Stimulated activated CD8-positive, alpha-beta memory T cell treated with anti-CD3 and anti-CD28 coated beads, Interleukin-7, amount 100 ng/mL, for 4 hours (primary cell): ENCODE results near the gene SLC6A1.

ENCODE experiments used
- DNase-seq, 2 donors: peaks; one replicate each; pipeline ENCODE4 v3.0.0-alpha.2; 2020; ENCODE audit warnings: low read depth in 2 of 2

SLC6A1 gene

DNA sequence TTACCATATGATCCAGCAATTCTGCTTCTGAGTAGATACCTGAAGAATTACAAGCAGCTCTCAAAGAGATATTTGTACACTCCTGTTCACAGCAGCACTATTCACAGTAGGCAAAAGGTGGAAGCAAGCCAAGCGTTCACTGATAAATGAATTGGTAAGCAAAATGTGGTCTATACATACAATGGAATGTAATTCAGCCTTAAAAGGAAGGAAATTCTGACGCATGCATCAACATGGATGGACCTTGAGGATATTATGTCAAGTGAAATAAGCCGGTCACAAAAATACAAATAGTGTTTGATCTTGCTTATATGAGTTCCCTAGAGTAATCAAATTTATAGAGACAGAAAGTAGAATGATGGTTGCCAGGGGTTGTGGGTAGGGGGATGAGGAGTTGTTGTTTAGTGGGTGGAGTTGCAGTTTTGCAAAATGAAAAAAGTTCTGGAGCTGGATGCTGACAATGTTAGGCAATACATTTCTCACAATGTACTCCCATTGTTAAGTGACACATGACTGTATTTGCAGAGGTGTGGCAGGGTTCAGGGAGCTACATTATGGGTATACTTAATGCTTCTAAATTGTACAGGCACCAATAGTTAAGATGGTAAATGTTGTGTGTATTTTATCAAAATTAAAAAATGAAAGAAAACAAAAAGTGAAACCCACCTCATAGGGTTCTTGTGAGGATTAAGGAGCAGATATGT, 26.7 kb downstream of the SLC6A1 start:
- DNase-seq, result no peak

DNA sequence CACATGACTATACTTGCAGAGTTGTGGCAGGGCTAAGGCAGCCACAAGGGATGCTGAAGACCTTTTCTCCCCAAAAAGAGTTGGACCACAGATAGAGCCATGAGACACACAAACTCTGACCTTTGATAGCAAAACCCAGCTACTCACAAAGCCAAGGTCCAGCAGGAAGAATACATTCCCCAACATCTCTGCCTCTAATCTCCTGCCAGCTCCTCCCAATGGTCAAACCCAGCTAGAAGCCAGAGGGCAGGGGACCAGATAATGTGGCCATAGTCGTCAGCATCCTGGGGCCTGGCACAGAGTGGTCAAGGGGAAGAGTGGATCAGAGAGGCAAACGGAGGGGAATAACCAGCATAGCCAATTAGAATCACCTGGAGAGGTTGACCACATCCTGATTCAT, 28.2 kb downstream of the SLC6A1 start:
- DNase-seq, result no peak

DNA sequence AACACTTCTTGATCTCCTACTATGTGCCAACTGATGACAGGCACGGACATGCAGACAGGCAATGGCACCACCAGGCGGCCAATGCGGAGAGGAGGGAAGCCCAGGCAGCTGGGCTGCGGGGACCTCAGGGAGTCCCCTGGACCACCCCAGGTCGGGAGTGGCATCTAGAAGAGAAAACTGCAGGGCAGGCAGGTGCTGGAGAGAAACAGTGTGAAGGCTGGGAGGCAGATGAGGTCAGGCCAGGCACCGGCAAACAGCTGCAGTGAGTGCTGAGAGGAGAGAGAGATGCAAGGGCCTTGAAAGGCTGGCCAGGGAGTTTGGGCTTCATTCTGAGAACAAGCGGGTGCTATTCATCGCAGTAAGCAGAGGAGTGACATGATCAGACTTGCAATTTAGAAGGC, 29.1 kb downstream of the SLC6A1 start:
- no peak for DNase-seq

DNA sequence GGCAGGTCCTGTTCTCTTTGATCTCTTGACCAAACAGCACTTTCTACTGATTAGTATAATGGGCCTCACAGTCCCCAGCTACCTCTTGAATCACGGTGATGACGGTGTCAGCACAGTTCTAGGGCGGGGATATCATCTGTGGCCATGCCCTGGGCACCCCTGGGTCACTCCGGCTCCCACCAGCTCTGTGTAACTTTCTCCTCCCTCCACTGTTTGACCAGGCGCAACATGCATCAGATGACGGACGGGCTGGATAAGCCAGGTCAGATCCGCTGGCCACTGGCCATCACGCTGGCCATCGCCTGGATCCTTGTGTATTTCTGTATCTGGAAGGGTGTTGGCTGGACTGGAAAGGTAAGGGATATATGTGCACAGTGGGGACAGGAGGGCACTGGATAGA, 29.6 kb downstream of the SLC6A1 start:
- no peak for DNase-seq

DNA sequence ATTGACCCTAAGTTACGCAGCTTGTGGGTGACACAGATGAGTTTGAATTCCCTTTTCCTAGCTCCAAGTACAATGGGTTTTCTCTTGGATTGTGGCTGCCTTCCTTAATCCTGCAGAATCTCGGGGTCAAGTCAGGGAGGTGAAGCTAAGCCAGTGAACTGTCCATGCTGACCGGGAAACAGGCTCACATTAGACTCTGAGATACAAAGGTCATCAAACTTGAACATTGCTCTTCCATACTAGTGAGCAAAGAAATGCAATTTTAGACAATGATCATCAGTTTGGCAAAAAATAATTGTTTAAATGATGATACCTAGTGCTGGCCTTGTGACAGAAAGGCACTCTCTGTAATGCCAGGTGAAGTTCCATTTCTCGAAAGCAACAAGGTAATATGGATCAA, 31.6 kb downstream of the SLC6A1 start:
- no peak for DNase-seq

DNA sequence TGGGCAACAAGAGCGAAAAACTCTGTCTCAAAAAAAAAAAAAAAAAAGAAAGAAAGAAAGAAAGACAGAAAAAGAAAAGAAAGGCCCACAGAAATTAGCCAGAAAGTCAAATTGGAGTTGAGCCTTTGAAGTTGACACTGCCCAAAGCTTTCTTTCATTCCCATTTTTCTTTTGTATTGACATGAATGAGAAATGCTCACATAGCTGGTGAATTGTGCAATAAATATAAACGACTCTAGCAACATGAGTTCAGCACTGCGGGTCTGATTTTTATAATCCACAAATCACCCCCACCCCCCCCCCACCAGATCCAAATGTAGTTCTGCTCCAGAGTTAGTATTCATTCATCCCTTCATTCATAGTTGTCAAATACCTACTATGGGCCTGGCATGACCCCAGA, 37.4 kb downstream of the SLC6A1 start:
- DNase-seq, result no peak

DNA sequence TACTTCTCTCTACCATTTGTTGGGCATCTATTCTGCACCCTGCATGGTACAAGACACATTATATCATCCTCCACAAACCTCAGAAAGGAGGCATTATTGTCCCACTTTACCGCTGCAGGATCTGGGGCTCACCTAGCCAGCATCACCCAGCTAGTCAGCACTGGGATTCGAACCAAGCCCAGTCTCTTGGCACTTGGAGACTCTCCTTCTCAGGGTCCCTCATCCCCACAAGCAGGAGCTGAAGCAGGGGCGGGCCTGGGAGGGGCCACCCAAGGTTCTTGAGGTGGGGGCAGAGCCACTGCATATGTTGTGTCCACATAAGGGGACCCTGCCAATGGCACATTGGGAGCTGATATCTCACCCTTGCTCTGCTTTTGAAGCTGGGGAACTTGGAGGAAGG, 41.3 kb downstream of the SLC6A1 start:
- DNase-seq, result no peak

DNA sequence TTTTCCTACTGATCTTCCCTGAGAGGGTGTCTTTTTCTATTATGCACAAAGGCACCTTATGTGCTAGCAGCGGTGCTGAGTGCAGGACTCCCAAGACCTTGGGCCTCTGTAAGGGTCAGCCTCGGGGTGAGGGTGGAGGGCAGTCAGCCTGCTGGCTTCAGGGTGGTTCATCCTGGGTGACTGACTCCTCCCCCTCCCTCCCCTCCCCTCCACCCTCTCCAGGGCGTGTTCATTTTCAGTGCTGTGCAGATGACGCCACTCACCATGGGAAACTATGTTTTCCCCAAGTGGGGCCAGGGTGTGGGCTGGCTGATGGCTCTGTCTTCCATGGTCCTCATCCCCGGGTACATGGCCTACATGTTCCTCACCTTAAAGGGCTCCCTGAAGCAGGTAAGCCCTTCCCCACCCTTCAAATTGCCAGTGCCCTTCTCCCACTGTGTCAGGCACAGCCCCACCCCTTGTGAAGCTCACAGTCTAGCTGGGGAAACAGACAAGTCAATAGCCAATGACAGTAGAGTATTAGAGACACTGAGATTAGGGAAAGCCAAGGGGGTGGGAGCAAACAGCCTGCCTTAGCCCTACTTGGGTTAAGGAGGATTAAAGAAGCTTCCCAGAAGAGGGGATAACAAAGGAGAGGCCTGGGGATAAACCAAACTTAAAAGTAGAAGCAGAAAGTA, 41.9 kb downstream of the SLC6A1 start:
- DNase-seq, result no peak

DNA sequence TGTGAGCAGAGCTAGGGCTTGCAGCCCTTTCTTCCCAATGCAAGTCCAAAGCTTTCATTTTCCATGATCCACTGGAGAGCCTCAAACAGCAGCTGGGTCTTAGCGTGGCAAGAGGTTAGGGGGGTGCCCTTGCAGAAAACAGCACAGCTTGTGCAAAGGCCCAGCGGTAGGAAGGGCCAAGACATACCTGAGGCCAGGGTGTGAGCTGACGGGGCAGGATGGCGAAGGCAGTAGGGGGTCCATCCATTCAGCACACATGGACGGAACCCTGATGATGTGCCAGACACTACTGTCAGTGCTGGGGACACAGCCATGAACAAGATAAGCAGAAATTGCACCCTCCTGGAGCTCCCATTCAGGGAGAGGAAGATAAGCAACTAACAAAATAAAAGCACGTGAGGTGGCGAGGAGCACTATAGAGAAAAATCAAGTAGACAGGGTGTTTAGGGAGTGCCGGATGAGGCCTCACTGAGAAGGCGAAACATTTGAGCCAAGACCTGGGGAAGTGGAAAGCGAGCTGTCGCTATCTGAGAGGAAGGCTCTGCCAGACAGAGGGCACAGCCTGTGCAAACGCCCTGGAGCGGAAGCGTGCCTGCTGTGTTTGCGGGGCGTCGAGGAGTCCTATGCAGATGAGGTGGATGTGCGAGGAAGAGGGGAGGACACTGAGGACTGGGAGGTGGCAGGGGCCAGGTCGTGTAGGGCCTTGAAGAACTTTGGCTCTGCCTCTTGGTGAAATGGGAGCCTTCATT, 43.4 kb downstream of the SLC6A1 start:
- no peak for DNase-seq

DNA sequence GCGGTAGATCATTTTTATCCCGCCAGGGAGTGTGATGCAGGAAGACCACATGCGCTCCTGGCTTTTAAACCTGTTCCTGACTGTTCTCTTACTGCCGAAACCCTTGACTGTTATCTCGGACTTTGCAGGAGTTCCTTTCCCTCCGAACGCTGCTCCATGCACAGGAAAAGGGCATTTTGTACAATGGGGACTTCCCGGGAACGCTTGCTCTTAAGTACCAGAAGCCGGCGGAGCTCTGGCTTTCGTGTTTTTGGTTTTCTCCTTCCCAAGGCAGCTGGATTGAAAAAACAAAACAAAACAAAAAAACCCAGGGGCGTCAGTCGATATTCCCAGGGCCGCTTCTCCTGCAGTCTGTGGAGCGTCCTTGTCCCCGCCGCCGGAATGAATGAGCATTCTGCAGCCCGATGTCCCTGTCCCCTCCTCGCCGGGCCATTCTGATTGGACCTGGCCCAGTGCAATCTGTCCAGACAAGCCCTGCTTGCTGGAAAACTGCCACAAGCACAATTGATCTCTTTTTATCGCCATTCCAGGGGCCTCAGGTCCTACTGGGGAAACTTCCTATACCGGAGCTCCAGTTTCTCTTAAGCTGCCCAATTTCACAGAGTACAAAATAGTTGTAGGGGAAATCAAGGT, 44.8 kb downstream of the SLC6A1 start:
- DNase-seq, result no peak

DNA sequence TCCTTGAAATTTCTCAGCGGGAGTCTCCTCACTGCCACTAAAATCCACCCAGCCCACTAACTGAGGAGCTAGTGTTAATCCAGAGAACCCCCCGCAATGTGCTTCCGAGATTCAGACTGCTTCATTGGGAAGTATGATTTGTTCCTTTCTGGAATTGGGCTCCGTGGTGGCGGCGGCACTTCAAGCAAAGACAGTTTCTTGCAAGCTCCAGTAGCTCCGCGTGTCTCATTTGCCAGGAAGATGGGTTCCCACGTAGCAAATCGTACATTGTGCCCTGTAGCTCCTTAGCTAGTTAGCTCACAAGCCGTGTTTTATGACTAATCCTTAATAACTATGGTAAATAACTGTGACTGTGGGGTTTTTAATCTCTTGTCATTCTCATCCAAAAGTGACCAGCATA, 45.4 kb downstream of the SLC6A1 start:
- DNase-seq, result no peak

DNA sequence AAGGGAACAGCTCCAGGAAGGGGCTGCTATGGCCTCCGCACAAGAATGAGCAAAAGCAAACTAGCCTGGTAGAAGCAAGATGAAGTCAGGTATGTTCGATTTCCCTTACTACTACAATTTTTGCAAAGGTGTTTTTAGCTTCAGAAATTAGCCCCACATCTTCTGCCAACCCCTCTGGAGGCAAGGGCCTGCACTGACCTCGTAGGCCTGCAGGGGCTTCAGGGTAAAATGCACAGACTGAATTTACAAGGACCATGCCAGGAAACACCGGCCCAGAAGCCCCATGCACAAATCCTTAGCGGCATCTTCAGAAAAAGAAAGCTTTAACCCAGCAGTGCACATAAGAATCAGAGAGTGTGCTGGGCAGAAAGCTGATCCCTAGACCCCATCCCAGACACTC, 53.0 kb downstream of the SLC6A1 start:
- no peak for DNase-seq

DNA sequence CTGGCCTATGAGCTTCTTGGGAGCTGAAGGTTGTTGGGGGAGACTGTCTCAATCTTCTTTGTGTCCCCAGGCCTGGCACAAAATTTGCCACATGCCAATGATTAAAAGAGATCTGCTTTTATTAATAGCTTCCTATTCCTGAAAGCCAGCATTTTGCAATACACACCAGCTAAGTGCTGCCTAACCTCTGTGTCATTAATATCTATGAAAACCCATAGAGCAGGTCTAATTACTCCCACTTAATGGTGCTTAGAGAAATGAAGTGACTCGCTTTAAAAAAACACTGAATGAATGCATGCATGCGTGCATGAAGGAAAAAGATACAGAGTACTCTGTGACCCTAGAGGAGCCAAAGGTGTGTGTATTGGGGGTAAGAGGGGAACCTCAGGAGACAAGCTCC, 55.0 kb downstream of the SLC6A1 start:
- no peak for DNase-seq

DNA sequence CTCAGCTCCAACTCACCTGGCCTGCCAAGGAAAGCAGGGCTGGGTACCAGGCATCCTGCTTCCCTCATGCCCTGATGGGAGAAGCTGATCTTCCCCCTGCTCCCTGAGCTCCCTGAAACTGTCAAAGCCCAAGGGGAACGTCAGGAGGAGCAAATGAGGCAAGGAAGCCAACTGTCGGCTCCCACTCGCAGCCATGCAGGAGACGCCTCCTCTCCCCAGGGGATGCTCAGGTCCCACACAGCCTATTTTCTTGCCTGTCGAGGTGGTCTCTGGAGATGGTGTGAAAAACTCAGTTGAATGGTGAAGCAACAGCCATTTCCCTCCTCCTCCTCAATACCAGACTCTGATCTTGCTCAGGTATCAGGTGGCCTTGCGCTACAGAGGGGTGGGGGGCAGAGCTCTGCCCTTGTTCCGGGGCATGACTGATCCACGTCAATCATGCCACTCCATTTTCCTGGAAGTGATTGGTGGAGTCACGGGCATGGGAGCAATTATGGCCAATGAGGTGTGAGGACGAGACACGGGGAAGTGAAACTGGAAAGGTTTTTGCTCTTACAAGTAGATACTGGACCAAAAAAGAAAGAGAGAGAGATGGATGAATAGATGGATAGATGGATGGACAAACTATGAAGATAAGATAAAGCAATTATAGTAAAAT, 58.2 kb downstream of the SLC6A1 start:
- DNase-seq, result no peak

DNA sequence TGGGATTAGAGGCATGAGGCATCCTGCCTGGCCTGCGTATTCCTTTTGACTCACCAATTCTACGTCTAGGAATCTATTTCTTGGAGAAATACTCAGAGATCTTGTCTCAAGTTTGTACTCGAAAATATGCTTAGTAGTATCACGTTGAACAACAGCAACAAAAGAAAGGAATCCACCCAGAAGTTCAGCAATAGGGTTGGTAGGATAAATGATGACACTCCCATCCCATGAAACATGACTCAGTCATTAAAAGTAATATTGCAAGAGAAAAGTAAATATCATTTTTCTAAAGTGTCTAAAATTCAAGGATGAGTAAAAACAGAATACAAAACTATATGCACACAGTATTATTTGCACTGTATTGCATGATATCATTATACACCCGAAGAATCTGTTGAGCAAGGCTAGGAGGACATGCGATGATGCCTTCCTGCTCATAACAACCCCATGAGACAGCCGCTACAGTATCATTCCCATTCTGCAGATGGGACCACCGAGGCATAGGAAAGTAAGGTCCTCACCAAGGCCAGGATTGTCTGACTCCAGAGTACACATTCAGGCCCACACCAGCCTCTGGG, 61.5 kb downstream of the SLC6A1 start:
- DNase-seq, result no peak

DNA sequence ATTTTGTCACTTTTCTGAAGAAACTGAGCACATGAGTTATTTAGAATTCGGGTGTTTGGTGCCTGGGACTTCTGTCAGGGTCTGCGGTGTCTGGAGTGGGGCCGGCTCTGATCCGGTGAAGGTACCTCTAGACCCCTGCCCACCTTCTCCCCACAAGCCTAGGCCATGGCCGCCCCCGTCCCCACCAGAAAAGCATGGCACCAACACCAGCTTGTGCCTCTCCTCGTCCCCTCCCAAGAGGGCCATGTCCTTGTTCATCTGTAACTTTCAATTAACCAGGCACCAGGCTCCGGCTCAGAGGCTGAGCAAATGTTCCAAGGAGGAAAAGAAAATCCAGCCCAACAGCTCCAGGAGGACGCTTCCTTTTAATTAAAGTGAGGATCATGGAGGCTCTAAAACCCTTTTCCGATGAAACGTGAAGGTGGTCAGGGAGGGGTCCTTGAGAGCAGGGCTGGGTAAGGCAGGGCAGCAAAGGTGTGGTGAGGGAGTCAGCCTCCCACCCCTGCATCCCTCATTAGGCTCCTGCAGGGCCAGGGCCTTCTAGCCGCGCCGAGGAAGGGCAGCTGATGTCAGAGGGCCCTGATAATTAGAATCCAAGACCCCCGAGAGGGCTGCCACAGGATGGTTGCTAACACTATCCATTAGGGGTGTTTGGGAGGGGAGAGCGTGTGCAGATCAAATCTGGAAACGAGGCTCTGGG, 62.3 kb downstream of the SLC6A1 start:
- no peak for DNase-seq

DNA sequence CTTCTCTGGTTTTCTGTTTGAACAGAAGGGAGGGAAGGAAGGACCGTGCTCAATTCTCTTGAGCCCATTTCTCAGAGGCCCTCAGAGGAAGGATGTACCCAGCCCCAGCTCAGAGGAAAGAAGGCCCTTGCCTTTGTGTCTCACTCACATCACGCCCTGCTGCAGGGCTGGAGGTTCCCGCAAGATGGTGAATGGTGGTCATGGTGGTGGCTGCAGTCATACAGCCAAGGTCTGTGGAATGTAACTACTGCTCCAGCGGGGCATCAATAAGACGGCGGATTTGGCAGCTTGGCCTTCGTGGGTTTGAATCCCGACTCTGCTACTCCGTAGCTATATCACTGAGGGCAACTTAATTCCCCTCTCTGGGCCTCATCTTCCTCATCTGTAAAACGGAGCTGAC, 62.9 kb downstream of the SLC6A1 start:
- DNase-seq, result no peak

DNA sequence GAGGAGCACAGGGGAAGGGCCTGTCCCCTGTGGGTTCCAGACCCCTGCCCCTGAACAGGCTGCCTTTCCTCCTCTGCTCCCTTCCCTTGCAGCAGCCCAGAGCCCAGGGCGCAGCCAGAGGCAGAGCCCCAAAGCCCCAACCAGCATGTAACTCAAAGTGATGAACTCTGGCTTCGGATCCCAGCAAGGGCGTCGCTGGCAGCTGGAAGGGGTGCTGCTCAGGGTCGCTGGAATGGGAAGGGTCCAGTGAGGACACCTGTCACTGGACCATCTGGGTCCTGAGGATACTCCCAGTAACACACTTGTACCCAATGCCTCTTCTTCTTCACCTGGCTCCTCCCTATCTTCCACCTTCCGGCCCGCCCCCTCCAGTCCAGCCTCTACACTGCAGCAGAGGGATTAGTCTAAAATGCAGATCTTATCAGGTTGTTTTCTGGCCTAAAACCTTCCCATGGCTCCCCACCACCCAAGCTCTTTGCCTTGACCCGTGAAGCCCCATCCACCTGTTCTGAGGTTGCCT, 64.0 kb downstream of the SLC6A1 start:
- no peak for DNase-seq

DNA sequence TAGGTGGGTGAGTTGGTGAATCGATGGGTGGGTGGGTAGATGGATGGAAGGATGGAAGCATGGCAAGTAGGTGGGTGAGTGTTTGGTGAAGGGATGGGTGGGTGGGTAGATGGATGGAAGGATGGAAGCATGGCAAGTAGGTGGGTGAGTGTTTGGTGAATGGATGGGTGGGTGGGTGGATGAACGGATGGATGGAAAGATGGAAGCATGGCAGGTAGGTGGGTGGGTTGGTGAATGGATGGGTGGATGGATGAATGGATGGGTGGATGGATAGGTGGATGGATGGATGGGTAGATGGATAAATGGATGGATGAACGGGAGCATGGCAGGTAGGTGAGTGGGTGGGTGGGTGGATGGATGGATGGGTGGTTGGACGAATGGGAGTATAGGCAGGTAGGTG, 65.1 kb downstream of the SLC6A1 start:
- no peak for DNase-seq

DNA sequence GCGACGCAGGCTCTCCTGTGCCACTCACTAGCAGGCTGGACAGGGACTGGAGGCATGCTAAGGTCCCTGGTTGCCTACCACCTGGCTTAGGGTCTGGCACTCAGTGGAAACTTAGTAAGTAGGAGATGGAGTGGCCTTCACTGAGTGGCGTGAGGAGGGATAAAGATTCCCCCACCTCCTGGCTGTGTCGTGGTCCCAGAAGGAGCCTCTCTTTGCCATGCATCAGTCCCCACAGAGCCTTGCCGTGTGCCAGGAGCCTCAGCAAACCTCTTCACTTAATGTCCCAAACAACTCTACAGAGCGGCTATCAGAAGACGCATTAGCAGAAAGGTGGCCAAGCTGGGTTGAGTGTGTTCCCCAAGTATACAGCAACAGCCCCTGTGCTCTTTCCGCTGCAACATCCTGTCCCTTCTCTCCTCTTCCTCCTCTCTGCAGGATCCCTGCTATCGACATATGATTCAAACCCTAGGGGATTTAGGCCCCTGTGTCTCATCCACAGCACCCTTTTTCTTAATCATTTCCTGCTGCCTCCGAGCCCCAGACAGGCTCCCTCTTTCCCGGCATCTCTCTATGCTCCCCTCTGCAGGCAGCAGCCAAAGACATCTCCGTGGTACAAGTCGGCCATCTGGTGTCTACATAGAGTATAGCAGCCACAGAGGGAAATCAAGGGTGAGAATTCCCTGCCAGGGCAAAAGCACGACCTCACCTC, 66.7 kb downstream of the SLC6A1 start:
- no peak for DNase-seq
